ENCODE data around the gene FAM229A.

FAM229A gene

GRCh38 chr1:32341971-32342370 lies 20.3 kb downstream of the FAM229A start:
- no peak overlapping the region for H3K27ac Mint-ChIP-seq
- H3K4me3 Mint-ChIP-seq, result no peak overlapping the region
- no peaks in the 10 kb centered on the region for H3K36me3 Mint-ChIP-seq (ENCODE audit: low read depth)
- H3K27me3 Mint-ChIP-seq (ENCODE audit: low read depth, poor library complexity), result peaks cover 15% of the 10 kb centered on the region
- no peaks in the 10 kb centered on the region for H3K9me3 Mint-ChIP-seq
- DNase-seq, result no peak
- no peak for TF ChIP-seq CTCF (IDR thresholded peaks at IDR 0.05)
- peaks cover 42% of the 10 kb centered on the region for H3K4me1 Mint-ChIP-seq

GRCh38 chr1:32341186-32341757 lies 21.0 kb downstream of the FAM229A start:
- no peak overlapping the region for H3K4me3 Mint-ChIP-seq
- peaks cover 11% of the 10 kb centered on the region for H3K27me3 Mint-ChIP-seq (ENCODE audit: low read depth, poor library complexity)
- H3K27ac Mint-ChIP-seq, result no peak overlapping the region
- no peaks in the 10 kb centered on the region for H3K36me3 Mint-ChIP-seq (ENCODE audit: low read depth)
- no peak for TF ChIP-seq CTCF (IDR thresholded peaks at IDR 0.05)
- no peak for DNase-seq
- H3K9me3 Mint-ChIP-seq, result no peaks in the 10 kb centered on the region
- H3K4me1 Mint-ChIP-seq, result peaks cover 38% of the 10 kb centered on the region

GRCh38 chr1:32339363-32339978 lies 22.8 kb downstream of the FAM229A start:
- TF ChIP-seq CTCF (IDR thresholded peaks at IDR 0.05), result no peak
- no peak for DNase-seq
- no peaks in the 10 kb centered on the region for H3K9me3 Mint-ChIP-seq
- H3K4me1 Mint-ChIP-seq, result peaks cover 29% of the 10 kb centered on the region
- H3K4me3 Mint-ChIP-seq, result no peak overlapping the region
- peaks cover 4% of the 10 kb centered on the region for H3K27me3 Mint-ChIP-seq (ENCODE audit: low read depth, poor library complexity)
- peaks cover 4% of the 10 kb centered on the region for H3K36me3 Mint-ChIP-seq (ENCODE audit: low read depth)
- no peak overlapping the region for H3K27ac Mint-ChIP-seq

- Mint-ChIP-seq H3K27me3 (ENCODE audit: low read depth, poor library complexity) (no peaks in the 10 kb centered on the region), H3K27ac (no peak overlapping the region), H3K36me3 (ENCODE audit: low read depth) (peaks cover 11% of the 10 kb centered on the region), H3K4me3 (peak overlapping the region; percentile 31), H3K4me1 (peaks cover 37% of the 10 kb centered on the region), H3K9me3 (no peaks in the 10 kb centered on the region)
- DNase-seq, result no peak
- TF ChIP-seq CTCF (IDR thresholded peaks at IDR 0.05), result no peak
These were observed 23.6 kb downstream of the FAM229A start for GRCh38 chr1:32338637-32339145.

GRCh38 chr1:32337855-32338636 lies 24.2 kb downstream of the FAM229A start:
- TF ChIP-seq CTCF (IDR thresholded peaks at IDR 0.05), result no peak
- H3K4me3 Mint-ChIP-seq, result peak overlapping the region; percentile 31

More at GRCh38 chr1:32337855-32338636, 24.2 kb downstream of the FAM229A start:
- no peak for DNase-seq
- Mint-ChIP-seq H3K27me3 (ENCODE audit: low read depth, poor library complexity) (no peaks in the 10 kb centered on the region), H3K9me3 (no peaks in the 10 kb centered on the region), H3K27ac (no peak overlapping the region), H3K4me1 (peaks cover 43% of the 10 kb centered on the region), H3K36me3 (ENCODE audit: low read depth) (peaks cover 17% of the 10 kb centered on the region)

Measured in nephron progenitor cell (in vitro differentiated cells).